ENCODE data around the gene TNFRSF17. TPM values are rescaled to one million over a fixed set of nuclear protein-coding genes. Genes with fewer than 3 reads are reported as not detected.

TNFRSF17 gene
- total and polyA plus RNA-seq, 2 of the 8 experiments (the other 6 are each of a cell fraction or from before 2014, with no cell fraction given), result not detected

- no peak overlapping the region for H4K8ac ChIP-seq (ENCODE audit: extremely low read depth, insufficient read depth, low read length)
- no peak overlapping the region for H2BK20ac ChIP-seq (ENCODE audit: low read length)
- no peak overlapping the region for H3K14ac ChIP-seq (ENCODE audit: insufficient read length)
- CTCF ChIA-PET (ENCODE audit: partially characterized antibody), result interaction anchor here (1.1 to 2.9 kb wide), 6 partner anchors 9 to 486 kb away, joined by 4 to 16 read pairs (median 7); no protein-coding TSS in a partner anchor
- 83% methylated on average over 2 of the region's 3 CpGs; no CpG with 5 or more reads in 1 of the 2 experiments for WGBS, 2 experiments (ENCODE audit: extremely low coverage in 1 of 2, insufficient coverage in 1 of 2, insufficient read length in 1 of 2, insufficient replicate concordance in 2 of 2, low coverage in 1 of 2, low lambda C conversion rate in 2 of 2, missing lambda C conversion rate in 1 of 2)
- POLR2A ChIA-PET (ENCODE audit: partially characterized antibody), result interaction anchor here (1.0 to 1.8 kb wide), 2 partner anchors 8 to 353 kb away, joined by 3 to 5 read pairs; partner anchors contain the start of gene SNX29
- FAIRE-seq, result no peak
- H3K79me1 ChIP-seq (ENCODE audit: low read depth, low read length), result no peaks in the 10 kb centered on the region
- no peak for TF ChIP-seq POU5F1 (IDR thresholded peaks at IDR 0.05; ENCODE audit: low read depth, low read length)
- no peak for TF ChIP-seq SUZ12 (IDR thresholded peaks at IDR 0.05; ENCODE audit: low read length)
- no peak for TF ChIP-seq HDAC6 (IDR thresholded peaks at IDR 0.05; ENCODE audit: low read depth, low read length)
- TF ChIP-seq ATF2 (IDR thresholded peaks at IDR 0.05; ENCODE audit: low read length), result no peak
- no peak for TF ChIP-seq E2F6 (IDR thresholded peaks at IDR 0.05)
- TF ChIP-seq YY1 (IDR thresholded peaks at IDR 0.05; ENCODE audit: low read depth, low read length), result no peak
- no peak for TF ChIP-seq JUN (IDR thresholded peaks at IDR 0.05; ENCODE audit: low read depth, low read length)
- TF ChIP-seq SP2 (IDR thresholded peaks at IDR 0.05; ENCODE audit: low read length), result no peak
- TF ChIP-seq SIRT6 (IDR thresholded peaks at IDR 0.05; ENCODE audit: low read length), result no peak
- H2BK120ac ChIP-seq (replicated peaks; ENCODE audit: low read depth, low read length), result no peak overlapping the region
- no peak overlapping the region for H2BK12ac ChIP-seq (ENCODE audit: low read depth, low read length)
- no peak overlapping the region for H3K27ac ChIP-seq (ENCODE audit: low read depth, low read length)
- no peak overlapping the region for H4K5ac ChIP-seq (ENCODE audit: insufficient read length, low read depth, low read length)
- no peaks in the 10 kb centered on the region for H3K36me3 ChIP-seq (ENCODE audit: control insufficient read depth in 2 of 4, insufficient read depth in 4 of 4, low read length in 3 of 4)
- no peak overlapping the region for H3K56ac ChIP-seq (replicated peaks; ENCODE audit: insufficient read length, low read depth, low read length)
- H3K23me2 ChIP-seq (ENCODE audit: low read depth, low read length), result no peaks in the 10 kb centered on the region
- H3K9me3 ChIP-seq (ENCODE audit: insufficient read depth in 2 of 2, low read depth in 1 of 2, low read length in 1 of 2), result no peaks in the 10 kb centered on the region
- no peak overlapping the region for H4K91ac ChIP-seq (replicated peaks; ENCODE audit: insufficient read length, low read length)
- no peaks in the 10 kb centered on the region for H3K79me2 ChIP-seq (ENCODE audit: control insufficient read depth in 1 of 2, insufficient read depth in 2 of 2, low read length in 2 of 2)
- no peak overlapping the region for H3K4me2 ChIP-seq (ENCODE audit: insufficient read depth in 1 of 2, low read depth in 2 of 2, low read length in 2 of 2)
- no peaks in the 10 kb centered on the region for H3K4me1 ChIP-seq (replicated peaks in 1 of 4; ENCODE audit: control insufficient read depth in 3 of 4, insufficient read depth in 4 of 4, low read length in 3 of 4)
- H3K4me3 ChIP-seq (ENCODE audit: extremely low read depth in 1 of 4, insufficient read depth in 2 of 4, low read depth in 3 of 4, low read length in 4 of 4), result no peak overlapping the region
- no peak overlapping the region for H2AFZ ChIP-seq (ENCODE audit: low read length)
- H3K18ac ChIP-seq (ENCODE audit: extremely low read depth, low read length), result no peak overlapping the region
- no peak overlapping the region for H2BK5ac ChIP-seq (ENCODE audit: low read depth, low read length)
- no peak overlapping the region for H2BK15ac ChIP-seq (ENCODE audit: low read length)
- H2AK5ac ChIP-seq (ENCODE audit: low read depth, low read length), result no peak overlapping the region
- H4K20me1 ChIP-seq (replicated peaks in 1 of 2; ENCODE audit: control insufficient read depth in 1 of 2, insufficient read depth in 2 of 2, low read length in 2 of 2), result peaks cover 0 to 2% of the 10 kb centered on the region in 2 experiments
- no peak for DNase-seq (ENCODE audit: low read depth in 1 of 2, low spot score in 2 of 2)
- no peak overlapping the region for H3K9ac ChIP-seq (replicated peaks in 1 of 4; ENCODE audit: extremely low read depth in 1 of 4, low read depth in 3 of 4, low read length in 3 of 4)
- H3K23ac ChIP-seq (ENCODE audit: insufficient read length), result no peak overlapping the region
- no peak overlapping the region for H3K4ac ChIP-seq (replicated peaks; ENCODE audit: insufficient read length, low read depth, low read length)
- no peaks in the 10 kb centered on the region for H3K27me3 ChIP-seq (replicated peaks in 1 of 4; ENCODE audit: control insufficient read depth in 3 of 4, extremely low read depth in 1 of 4, insufficient read depth in 3 of 4, low read length in 3 of 4)
Measured at GRCh38 chr16:11968577-11968976, 3.6 kb downstream of the TNFRSF17 start.

Measured in H1 (cell line).